Nephron (organoid): Measurements from ENCODE around the gene IGF1R.

ENCODE experiments used
- H3K27ac Mint-ChIP-seq, 3 experiments: 2 replicates each; pipeline ENCODE4 v1.8.0; 2020; ENCODE audit warnings: mixed read lengths in 3 of 3, mild to moderate bottlenecking in 2 of 3, moderate library complexity in 1 of 3
- H3K27me3 Mint-ChIP-seq: 2 replicates; pipeline ENCODE4 v1.8.0; 2021; ENCODE audit warnings: low read depth, mild to moderate bottlenecking, moderate library complexity, mixed read lengths
- H3K36me3 Mint-ChIP-seq: 2 replicates; pipeline ENCODE4 v1.8.0; 2020; ENCODE audit warnings: low read depth, mixed read lengths
- H3K4me1 Mint-ChIP-seq: 2 replicates; pipeline ENCODE4 v1.8.0; 2020; ENCODE audit warnings: mixed read lengths
- H3K4me3 Mint-ChIP-seq, 3 experiments: 2 replicates each; pipeline ENCODE4 v1.8.0; 2020; ENCODE audit warnings: mild to moderate bottlenecking in 3 of 3, mixed read lengths in 3 of 3, moderate library complexity in 2 of 3
- H3K9me3 Mint-ChIP-seq: 2 replicates; pipeline ENCODE4 v1.8.0; 2020; ENCODE audit warnings: mixed read lengths
- TF ChIP-seq, protein P1 (sequence below), 3 experiments: fragments of 200-600 bp; sonication (generic); IDR thresholded peaks; one replicate each; pipeline ENCODE4 v1.5.0; 2021; ENCODE audit warnings: antibody characterized with exemption in 3 of 3; ENCODE audit not compliant: unreplicated experiment in 3 of 3

IGF1R gene

DNA sequence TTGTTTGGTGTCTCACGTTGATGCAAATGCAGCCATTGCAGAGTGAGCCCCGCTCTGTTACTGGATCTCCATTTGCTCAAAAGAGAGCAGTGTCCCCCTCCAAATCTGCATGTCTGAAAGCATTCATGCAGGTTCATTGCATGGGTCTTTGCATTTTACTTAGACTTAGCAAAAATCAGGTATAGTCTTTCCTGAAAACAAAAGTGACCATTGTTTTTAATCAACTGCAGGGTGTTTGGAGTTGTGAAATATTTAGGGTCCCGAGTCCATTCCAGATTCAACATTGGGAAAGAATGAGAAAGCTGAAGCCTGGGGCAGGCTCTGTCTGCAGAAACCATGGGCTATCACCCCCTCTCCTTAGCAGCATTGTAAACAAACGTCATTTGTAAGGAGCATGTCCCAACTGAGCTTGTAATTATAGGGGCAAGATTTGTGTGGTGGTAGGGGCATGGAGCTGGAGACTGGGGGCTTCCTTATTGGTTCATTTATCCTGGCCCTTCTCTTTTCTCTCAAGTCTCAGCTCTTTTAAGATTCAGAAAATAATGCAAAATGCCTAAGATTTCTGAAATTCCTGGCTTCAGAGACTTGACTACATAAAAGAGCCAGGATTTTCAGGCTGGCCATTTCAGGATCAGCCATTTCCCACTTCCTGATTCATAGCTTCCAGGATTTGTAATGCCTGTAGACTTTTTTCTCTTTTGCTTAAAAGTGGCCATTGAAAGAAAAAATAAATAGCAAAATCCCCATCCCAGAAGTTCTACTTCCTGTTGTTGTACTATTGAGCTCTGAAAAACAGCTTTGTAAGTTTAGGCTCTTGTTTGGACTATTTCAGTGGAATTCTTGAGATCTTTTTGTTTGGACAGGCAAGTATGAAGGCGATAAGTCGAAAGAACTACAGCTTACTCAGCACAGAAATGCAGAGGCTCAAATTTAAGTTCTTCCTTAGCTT lies 23.0 kb downstream of the IGF1R start:
- Mint-ChIP-seq H3K27me3 (no peaks in the 10 kb centered on the region), H3K4me1 (peaks cover 58% of the 10 kb centered on the region), H3K27ac (peak overlapping the region; percentile 68 to 94 (median 90)), H3K36me3 (no peaks in the 10 kb centered on the region), H3K4me3 (no peak overlapping the region), H3K9me3 (no peaks in the 10 kb centered on the region)
- TF ChIP-seq, protein P1, sequence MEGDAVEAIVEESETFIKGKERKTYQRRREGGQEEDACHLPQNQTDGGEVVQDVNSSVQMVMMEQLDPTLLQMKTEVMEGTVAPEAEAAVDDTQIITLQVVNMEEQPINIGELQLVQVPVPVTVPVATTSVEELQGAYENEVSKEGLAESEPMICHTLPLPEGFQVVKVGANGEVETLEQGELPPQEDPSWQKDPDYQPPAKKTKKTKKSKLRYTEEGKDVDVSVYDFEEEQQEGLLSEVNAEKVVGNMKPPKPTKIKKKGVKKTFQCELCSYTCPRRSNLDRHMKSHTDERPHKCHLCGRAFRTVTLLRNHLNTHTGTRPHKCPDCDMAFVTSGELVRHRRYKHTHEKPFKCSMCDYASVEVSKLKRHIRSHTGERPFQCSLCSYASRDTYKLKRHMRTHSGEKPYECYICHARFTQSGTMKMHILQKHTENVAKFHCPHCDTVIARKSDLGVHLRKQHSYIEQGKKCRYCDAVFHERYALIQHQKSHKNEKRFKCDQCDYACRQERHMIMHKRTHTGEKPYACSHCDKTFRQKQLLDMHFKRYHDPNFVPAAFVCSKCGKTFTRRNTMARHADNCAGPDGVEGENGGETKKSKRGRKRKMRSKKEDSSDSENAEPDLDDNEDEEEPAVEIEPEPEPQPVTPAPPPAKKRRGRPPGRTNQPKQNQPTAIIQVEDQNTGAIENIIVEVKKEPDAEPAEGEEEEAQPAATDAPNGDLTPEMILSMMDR (IDR thresholded peaks at IDR 0.05; ENCODE audit: unreplicated experiment in 3 of 3): no peak

DNA sequence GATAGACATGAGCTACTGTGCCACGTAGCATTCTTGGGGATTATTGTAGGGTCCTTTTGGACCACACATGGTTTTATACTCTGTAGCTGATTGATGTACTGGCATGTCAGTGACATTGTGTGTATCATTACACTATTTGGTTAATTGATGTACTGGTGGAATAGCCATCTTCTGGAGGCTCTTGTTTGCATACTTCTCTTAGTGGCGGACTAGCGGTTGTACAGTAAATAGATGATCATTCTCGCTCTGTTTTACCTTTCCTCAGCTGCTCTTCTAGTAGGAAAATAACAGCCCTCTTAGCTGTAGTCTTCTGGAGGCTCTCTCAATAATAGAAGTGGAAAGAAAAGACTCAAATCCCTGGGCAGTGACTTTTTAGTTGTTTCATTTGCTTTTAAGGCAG lies 24.8 kb downstream of the IGF1R start:
- TF ChIP-seq, protein P1 (IDR thresholded peaks at IDR 0.05; ENCODE audit: unreplicated experiment in 3 of 3): no peak
- H3K36me3 Mint-ChIP-seq: peaks cover 4% of the 10 kb centered on the region
- H3K27ac Mint-ChIP-seq: peak overlapping the region in 2 of 3 experiments; percentile 14 to 27
- no peaks in the 10 kb centered on the region for H3K9me3 Mint-ChIP-seq
- peaks cover 50% of the 10 kb centered on the region for H3K4me1 Mint-ChIP-seq
- H3K27me3 Mint-ChIP-seq: no peaks in the 10 kb centered on the region
- no peak overlapping the region for H3K4me3 Mint-ChIP-seq

DNA sequence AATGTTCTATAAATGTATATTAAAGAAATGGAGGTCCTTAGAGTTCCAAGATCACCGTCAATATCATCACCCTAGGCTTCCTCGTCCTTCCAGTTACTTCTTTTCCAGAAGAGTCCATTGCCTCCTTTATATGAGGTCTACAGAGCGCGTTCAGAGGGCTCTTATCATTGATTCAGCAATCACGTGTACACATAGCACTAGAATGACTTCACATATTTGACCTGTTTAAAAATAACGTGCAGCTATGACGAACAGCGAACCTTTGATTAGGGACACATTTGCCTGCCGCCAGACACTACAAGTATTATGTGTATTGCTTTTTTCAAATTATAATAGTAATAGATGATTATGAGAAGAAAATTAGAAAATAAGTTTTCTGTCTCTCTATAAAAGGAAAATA lies 26.0 kb downstream of the IGF1R start:
- H3K9me3 Mint-ChIP-seq: no peaks in the 10 kb centered on the region
- peaks cover 38% of the 10 kb centered on the region for H3K4me1 Mint-ChIP-seq
- peaks cover 4% of the 10 kb centered on the region for H3K36me3 Mint-ChIP-seq
- no peak overlapping the region for H3K4me3 Mint-ChIP-seq
- H3K27ac Mint-ChIP-seq: no peak overlapping the region
- H3K27me3 Mint-ChIP-seq: no peaks in the 10 kb centered on the region
- TF ChIP-seq, protein P1 (IDR thresholded peaks at IDR 0.05; ENCODE audit: unreplicated experiment in 3 of 3): no peak

DNA sequence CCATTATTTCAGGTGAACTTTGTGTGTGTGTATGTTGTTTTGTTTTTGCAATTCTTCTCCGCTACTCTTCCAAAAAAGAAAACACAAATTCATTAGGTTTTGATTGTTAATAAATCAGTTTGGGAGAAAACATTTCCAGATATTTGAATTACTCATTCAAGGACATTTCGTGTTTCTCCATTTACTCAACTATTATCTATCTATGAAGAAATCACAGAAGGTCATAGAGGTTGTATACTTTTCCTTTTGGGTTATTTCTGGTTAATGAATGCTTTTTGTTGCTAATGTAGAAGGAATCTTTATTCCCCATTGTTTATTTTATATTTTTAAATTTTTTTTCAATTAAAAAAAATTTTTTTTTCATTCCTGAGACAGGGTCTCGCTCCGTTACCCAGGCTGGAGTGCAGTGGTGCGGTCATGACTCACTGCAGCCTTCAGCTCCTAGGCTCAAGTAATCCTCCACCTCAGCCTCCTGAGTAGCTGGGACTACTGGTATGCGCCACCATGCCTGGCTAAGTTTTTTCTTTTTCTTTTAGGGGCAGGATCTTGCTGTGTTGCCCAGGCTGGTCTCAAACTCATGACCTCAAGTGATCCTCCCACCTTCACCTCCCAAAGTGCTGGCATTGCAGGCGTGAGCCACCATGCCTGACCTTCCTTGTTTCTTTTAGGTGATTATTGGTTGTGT lies 28.4 kb downstream of the IGF1R start:
- peaks cover 8% of the 10 kb centered on the region for H3K36me3 Mint-ChIP-seq
- no peaks in the 10 kb centered on the region for H3K27me3 Mint-ChIP-seq
- H3K4me3 Mint-ChIP-seq: no peak overlapping the region
- TF ChIP-seq, protein P1 (IDR thresholded peaks at IDR 0.05; ENCODE audit: unreplicated experiment in 3 of 3): no peak
- H3K4me1 Mint-ChIP-seq: peaks cover 17% of the 10 kb centered on the region
- no peak overlapping the region for H3K27ac Mint-ChIP-seq
- no peaks in the 10 kb centered on the region for H3K9me3 Mint-ChIP-seq

DNA sequence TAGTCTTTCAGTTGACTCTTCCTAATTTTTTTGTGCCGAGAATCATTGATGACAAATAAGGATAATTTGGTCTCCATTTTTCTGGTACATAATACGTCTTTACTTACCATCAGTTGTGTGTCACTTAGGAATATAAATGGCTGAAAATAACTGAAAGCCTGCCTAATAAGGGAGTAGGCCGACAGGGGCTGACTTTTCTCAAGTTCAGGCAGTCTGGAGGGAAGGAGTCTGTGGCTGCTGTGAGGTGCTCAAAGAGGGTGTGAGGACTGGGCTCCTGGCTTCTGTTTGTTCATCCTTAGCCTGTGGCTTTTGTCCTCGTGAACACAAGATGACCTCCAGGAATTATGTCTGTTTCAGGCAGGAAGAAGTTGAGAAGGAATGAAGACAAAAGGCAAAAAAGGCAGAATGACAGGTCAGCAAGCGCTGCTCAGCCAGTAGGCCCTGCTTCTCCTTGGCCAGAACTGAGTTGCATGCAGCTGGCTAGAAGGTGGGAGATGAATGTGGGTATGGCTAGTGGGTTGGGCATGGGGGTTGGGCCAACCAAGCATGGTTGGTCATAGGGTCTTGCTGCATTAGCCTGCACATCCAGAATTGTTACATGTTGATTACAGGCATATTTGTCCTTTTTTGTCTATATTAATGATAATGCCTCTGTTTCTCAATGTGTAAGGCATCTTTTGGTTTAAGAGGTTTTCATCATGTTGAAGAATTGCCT lies 29.2 kb downstream of the IGF1R start:
- H3K27me3 Mint-ChIP-seq: no peaks in the 10 kb centered on the region

More for the DNA sequence above, 29.2 kb downstream of the IGF1R start:
- peaks cover 8% of the 10 kb centered on the region for H3K36me3 Mint-ChIP-seq
- peaks cover 19% of the 10 kb centered on the region for H3K4me1 Mint-ChIP-seq
- no peak overlapping the region for H3K4me3 Mint-ChIP-seq
- H3K9me3 Mint-ChIP-seq: no peaks in the 10 kb centered on the region
- peak overlapping the region in 1 of 3 experiments; percentile 28 for H3K27ac Mint-ChIP-seq
- TF ChIP-seq, protein P1 (IDR thresholded peaks at IDR 0.05; ENCODE audit: unreplicated experiment in 3 of 3): no peak
